GM12874 (cell line): ENCODE results near the gene DGAT2.

Experiments
- TF ChIP-seq, protein P1 (sequence below): IDR thresholded peaks from 2 replicates; pipeline ENCODE4 v1.5.1; 2011; ENCODE audit warnings: low read depth, mild to moderate bottlenecking, control low read depth, low read length, moderate library complexity; ENCODE audit not compliant: insufficient read depth

Gene DGAT2

DNA sequence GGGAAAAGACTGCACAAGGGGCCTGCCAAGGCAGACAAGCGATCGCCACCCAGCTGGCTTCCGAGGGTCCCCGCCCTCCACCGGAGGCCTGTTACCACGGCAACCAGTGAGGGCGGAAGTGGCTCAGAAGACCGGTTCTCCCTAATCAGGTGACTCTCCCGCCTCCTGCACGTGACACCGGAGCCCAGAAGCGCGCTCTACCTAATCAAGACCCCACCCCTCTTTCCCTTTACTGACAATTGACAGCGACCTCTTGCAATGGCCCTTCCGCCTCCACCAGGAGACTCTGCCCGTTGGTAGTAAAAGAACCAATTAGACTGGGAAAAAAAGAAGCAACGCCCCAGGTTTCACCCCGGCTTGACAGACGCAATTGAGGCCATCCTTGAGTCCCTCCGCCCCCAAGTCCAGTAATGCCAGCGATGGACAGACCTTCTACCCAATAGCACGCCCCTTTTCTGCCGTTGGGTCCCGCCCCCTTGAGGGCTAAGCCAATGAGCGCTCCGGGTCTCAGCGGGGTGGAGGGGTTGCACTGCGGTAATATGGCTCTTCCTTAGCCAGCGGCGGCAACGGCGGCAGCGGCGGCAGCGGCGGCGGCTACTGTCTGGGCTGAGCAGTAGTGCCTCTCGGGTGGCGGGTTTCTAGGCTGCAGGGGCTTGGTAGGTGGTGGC, 46.2 kb downstream of the DGAT2 start, which contains the start of gene UVRAG:
UVRAG (plus strand) TSS at position 534 of the 668 bp plus-strand sequence. CDS start 198 bp downstream, outside the sequence.
- TF ChIP-seq, protein P1, sequence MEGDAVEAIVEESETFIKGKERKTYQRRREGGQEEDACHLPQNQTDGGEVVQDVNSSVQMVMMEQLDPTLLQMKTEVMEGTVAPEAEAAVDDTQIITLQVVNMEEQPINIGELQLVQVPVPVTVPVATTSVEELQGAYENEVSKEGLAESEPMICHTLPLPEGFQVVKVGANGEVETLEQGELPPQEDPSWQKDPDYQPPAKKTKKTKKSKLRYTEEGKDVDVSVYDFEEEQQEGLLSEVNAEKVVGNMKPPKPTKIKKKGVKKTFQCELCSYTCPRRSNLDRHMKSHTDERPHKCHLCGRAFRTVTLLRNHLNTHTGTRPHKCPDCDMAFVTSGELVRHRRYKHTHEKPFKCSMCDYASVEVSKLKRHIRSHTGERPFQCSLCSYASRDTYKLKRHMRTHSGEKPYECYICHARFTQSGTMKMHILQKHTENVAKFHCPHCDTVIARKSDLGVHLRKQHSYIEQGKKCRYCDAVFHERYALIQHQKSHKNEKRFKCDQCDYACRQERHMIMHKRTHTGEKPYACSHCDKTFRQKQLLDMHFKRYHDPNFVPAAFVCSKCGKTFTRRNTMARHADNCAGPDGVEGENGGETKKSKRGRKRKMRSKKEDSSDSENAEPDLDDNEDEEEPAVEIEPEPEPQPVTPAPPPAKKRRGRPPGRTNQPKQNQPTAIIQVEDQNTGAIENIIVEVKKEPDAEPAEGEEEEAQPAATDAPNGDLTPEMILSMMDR, result no peak

DNA sequence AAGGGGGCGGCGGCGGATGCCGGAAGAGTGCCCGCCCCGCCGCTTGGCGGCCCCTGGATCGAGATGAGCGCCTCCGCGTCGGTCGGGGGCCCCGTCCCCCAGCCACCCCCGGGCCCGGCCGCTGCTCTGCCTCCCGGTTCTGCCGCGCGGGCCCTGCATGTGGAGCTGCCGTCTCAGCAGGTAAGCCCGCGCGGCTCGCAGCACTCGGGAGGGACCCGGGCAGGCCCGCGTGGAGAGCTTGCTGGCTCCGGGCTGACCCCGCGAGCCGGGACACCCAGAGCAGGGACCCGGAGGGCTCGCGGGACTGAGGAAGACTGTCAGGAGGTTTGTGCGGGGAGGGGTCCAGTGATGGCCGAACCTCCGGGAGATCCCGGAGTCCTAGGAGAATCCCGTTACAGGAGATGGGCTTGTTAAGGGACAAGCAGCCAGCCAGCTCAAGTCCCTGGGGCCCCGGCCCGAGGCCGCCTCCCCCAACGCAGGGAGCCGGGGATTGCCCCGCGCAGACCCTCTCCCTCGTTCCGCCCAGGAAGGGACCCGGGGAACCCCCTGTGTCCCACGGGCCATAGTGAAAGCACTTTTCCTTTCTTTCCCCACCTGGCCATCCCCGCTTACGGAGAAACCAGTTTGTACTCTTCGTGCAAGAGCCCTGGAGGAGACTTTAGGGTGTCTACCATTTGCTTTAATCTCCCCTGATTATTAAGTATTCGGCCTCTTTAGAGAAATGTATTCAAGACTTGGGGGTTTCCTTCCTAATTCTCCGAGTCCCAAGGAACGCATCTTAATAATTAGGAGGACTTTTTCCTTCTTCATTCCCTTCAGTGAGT, 47.0 kb downstream of the DGAT2 start:
- TF ChIP-seq, protein P1, result no peak

DNA sequence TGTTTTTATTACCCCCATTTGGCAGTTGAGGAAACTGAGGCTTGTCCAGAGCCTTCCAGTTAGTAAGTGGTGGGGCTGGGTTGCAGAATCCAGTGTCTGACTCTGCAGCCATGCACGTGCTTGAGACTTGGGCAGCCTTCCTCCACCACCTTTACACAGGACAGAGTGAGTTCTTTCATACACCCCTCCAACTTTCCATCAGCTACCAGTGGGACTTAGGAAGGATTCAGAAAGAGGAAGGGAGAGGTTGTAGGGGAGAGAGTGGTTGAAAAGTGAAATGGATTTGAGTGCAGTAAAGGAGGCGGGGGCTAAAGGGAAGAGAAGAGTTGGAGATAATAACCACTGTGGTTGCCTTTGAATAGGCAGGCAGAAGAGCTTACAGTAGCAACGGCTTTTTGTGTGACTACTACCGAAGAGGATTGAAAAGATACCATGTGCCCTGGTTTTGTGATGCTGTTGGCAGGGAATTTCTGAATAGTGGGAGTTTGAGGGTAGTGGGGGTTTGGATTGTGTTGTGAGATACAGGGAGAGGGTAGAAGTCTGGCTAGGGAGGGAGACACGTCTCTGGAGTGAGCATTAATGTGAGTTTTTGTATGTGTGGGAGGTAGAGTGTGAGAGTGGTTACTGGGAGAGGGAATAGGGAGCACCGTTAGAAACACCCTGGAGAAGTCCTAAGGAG, 48.1 kb downstream of the DGAT2 start:
- TF ChIP-seq, protein P1, result no peak

DNA sequence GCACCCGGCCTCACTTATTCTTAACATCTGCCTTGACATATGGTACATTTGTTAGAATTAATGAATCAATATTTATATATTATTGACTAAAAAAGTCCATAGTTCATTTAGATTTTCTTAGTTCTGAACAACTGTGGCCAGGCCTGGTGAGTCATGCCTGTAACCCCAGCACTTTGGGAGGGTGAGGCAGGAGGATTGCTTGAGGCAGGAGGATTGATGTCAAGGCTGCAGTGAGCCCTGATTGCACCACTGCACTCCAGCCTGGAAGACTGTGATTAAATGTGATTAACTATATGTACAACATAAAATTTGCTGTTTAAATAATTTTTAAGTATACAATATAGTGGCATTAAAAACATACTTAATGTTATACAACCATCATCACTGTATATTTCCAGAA, 52.1 kb downstream of the DGAT2 start:
- TF ChIP-seq, protein P1, result no peak

- TF ChIP-seq, protein P1, result no peak
Measured at GRCh38 chr11:75821202-75821601, 52.6 kb downstream of the DGAT2 start.

- TF ChIP-seq, protein P1, result no peak
Measured at GRCh38 chr11:75822541-75822940, 54.0 kb downstream of the DGAT2 start.

- TF ChIP-seq, protein P1, result no peak
Measured at GRCh38 chr11:75823415-75823814, 54.8 kb downstream of the DGAT2 start.
